ENCODE data around the gene SHB.

Gene SHB

GRCh38 chr9:37935096-37935495 is 133.9 kb downstream of the SHB start:
- DNase-seq (ENCODE audit: low spot score): no peak

- peak; percentile 54 for DNase-seq (ENCODE audit: low spot score)
Observed at GRCh38 chr9:37931592-37931991, 137.4 kb downstream of the SHB start.

GRCh38 chr9:37929441-37929895 is 139.6 kb downstream of the SHB start:
- no peak for DNase-seq (ENCODE audit: low spot score)

- DNase-seq (ENCODE audit: low spot score): no peak
Observed at GRCh38 chr9:37928552-37929430, 140.2 kb downstream of the SHB start.

- no peak for DNase-seq (ENCODE audit: low spot score)
Observed at GRCh38 chr9:37927601-37928551, 141.2 kb downstream of the SHB start.

GRCh38 chr9:37927132-37927531 is 141.9 kb downstream of the SHB start:
- no peak for DNase-seq (ENCODE audit: low spot score)

- no peak for DNase-seq (ENCODE audit: low spot score)
Observed at GRCh38 chr9:37926737-37927118, 142.3 kb downstream of the SHB start.

GRCh38 chr9:37925786-37926736 is 143.0 kb downstream of the SHB start:
- DNase-seq (ENCODE audit: low spot score): no peak

GRCh38 chr9:37925006-37925405 is 144.0 kb downstream of the SHB start:
- DNase-seq (ENCODE audit: low spot score): no peak

GRCh38 chr9:37924538-37924937 is 144.5 kb downstream of the SHB start:
- DNase-seq (ENCODE audit: low spot score): no peak

- DNase-seq (ENCODE audit: low spot score): no peak
Observed at GRCh38 chr9:37923796-37924427, 145.1 kb downstream of the SHB start.

GRCh38 chr9:37923118-37923795 is 145.8 kb downstream of the SHB start:
- no peak for DNase-seq (ENCODE audit: low spot score)

GRCh38 chr9:37922363-37923117 is 146.5 kb downstream of the SHB start:
- no peak for DNase-seq (ENCODE audit: low spot score)

GRCh38 chr9:37921546-37922300 is 147.3 kb downstream of the SHB start:
- DNase-seq (ENCODE audit: low spot score): no peak

- DNase-seq (ENCODE audit: low spot score): no peak
Observed at GRCh38 chr9:37921168-37921510, 147.9 kb downstream of the SHB start.

GRCh38 chr9:37920471-37921167 is 148.4 kb downstream of the SHB start:
- DNase-seq (ENCODE audit: low spot score): no peak

- no peak for DNase-seq (ENCODE audit: low spot score)
Observed at GRCh38 chr9:37919956-37920335, 149.1 kb downstream of the SHB start.

- DNase-seq (ENCODE audit: low spot score): no peak
Observed at GRCh38 chr9:37919246-37919955, 149.6 kb downstream of the SHB start.
